Measurements from ENCODE around the gene KCNH4.

KCNH4 gene

DNA sequence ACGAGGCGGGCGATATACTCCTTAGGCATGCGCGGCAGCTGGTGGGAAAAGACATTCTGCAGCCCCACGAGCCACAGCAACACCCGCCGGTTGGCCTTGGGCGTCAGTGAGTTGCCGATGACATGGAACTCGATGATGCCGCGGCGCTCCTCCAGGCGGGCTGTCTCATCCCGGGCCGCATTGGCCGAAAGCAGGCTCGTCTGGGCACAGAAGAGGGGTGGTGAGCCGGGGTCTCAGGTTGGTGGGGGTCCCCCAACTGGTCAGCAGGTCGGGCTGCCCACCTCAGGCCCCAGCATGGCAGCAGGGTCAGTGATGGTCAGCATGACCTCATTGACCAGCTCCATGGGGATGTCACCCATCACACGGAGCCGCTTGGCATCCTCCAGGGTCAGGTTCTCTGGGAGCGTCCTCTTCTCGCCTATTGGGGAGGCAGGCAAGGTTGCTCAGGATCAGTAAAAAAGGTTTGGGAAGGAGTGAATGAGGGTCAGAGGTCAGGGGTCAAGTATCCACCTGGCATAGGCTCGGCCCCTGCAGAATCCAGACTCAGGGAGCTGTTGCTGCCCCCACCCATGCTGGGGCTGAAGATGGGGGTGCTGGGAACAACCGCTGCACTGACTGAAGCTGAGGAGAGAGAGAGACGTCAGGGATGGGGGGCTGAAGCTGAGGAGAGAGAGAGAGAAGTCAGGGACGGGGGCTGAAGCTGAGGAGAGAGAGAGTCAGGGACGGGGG lies 63.4 kb downstream of the KCNH4 start:
- DNase-seq (ENCODE audit: extremely low read depth, low read depth) = no peak
- TF ChIP-seq, protein P1, sequence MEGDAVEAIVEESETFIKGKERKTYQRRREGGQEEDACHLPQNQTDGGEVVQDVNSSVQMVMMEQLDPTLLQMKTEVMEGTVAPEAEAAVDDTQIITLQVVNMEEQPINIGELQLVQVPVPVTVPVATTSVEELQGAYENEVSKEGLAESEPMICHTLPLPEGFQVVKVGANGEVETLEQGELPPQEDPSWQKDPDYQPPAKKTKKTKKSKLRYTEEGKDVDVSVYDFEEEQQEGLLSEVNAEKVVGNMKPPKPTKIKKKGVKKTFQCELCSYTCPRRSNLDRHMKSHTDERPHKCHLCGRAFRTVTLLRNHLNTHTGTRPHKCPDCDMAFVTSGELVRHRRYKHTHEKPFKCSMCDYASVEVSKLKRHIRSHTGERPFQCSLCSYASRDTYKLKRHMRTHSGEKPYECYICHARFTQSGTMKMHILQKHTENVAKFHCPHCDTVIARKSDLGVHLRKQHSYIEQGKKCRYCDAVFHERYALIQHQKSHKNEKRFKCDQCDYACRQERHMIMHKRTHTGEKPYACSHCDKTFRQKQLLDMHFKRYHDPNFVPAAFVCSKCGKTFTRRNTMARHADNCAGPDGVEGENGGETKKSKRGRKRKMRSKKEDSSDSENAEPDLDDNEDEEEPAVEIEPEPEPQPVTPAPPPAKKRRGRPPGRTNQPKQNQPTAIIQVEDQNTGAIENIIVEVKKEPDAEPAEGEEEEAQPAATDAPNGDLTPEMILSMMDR (IDR thresholded peaks at IDR 0.05; ENCODE audit: low read depth, low read length, missing control alignments) = no peak
- H3K4me3 ChIP-seq (replicated peaks; ENCODE audit: low read depth, low read length) = no peak overlapping the region

DNA sequence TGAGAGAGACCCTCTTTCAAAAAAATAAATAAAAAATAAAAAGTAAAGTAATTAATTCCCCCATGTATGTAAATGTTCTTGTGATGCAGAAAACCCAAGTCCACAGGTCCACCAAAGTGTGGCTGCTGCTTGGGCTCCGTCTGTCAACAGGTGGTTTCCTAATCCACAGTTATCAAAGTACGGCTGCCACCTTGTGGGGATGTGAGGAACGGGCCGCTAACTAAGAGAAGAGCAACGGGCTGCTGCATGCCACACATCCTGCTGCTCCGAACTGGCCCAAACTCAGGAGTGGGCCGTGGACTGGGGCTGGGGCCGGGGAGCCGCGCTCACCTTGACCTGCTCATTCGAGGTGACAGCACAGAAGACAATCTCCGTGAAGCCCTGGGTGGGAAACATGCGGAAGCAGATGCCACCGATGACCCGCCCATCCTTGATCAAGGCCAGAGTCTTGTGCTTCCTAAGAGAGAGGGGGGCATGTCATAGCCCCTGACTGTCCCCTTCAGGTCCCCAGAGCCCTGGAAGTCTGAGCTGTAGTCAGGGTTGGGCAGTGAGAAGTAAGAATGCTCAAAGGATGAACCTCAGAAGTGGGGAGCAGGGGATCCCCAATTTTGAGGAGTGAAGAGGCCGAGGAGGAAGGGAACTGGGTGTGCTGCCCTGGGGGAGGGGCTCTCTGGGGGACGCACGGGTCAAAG lies 64.1 kb downstream of the KCNH4 start:
- TF ChIP-seq, protein P1 (IDR thresholded peaks at IDR 0.05; ENCODE audit: low read depth, low read length, missing control alignments) = peak; percentile 78
- DNase-seq (ENCODE audit: extremely low read depth, low read depth) = peak; percentile 45

DNA sequence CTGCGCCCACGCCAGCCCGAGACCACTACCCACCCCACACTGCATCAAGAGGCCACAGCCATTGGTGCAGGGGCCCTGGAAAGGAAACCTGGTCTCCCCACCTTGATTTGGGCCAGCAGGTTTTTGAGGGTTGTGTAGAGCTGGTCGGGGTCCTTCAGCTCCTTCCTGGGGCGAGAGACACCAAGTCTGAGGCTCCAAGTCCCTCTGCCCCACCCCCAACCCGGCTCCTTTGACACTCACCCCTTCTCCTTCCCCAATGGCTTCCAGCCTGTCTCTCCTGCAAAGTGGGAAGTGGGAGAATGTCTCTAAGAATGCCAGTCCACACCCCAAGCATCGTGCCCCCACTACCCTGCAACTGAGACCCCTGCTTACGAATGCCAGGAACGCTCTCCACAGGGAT lies 66.8 kb downstream of the KCNH4 start:
- no peak overlapping the region for H3K4me3 ChIP-seq (replicated peaks; ENCODE audit: low read depth, low read length)
- no peak for DNase-seq (ENCODE audit: extremely low read depth, low read depth)
- TF ChIP-seq, protein P1 (IDR thresholded peaks at IDR 0.05; ENCODE audit: low read depth, low read length, missing control alignments) = no peak

More for the DNA sequence above, 64.1 kb downstream of the KCNH4 start:
- H3K4me3 ChIP-seq (replicated peaks; ENCODE audit: low read depth, low read length) = no peak overlapping the region

DNA sequence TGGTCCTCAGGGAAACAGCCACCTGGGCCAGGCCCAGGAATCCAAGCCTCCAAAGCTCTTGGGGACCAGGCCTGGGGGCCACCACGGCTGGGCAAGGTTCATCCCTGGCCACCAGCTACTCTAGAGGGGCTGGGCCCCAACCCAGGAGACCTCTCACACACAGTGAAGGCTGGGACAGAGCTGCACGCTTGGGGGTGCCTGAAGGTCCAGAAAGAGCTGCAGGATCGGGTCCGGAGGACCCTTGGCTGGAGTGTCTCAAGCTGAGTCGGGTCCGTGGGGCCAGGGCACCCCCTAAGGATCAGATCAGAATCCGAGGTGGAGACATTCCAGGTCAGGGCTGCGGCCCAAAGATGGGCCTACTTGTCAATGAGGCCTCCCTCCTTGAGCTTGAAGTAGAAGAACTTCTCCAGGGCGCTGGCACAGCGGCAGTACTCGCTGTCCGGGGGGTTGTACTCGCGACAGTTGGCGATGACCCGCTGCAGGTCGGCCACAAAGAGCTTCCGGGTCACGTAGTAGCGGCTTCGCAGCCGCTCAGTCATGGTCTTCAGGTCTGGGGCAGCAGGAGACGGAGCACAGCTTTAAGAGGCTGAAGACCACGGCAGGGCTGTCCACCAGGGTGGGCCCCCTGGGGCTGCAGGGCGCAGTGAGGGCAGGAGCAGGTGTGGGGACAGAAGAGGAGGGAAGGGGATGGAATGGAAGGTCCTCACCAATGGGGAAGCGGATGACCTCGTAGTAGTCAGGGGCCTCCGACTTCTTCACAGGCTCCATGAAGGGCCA lies 67.5 kb downstream of the KCNH4 start:
- no peak for DNase-seq (ENCODE audit: extremely low read depth, low read depth)
- H3K4me3 ChIP-seq (replicated peaks; ENCODE audit: low read depth, low read length) = no peak overlapping the region
- TF ChIP-seq, protein P1 (IDR thresholded peaks at IDR 0.05; ENCODE audit: low read depth, low read length, missing control alignments) = no peak

DNA sequence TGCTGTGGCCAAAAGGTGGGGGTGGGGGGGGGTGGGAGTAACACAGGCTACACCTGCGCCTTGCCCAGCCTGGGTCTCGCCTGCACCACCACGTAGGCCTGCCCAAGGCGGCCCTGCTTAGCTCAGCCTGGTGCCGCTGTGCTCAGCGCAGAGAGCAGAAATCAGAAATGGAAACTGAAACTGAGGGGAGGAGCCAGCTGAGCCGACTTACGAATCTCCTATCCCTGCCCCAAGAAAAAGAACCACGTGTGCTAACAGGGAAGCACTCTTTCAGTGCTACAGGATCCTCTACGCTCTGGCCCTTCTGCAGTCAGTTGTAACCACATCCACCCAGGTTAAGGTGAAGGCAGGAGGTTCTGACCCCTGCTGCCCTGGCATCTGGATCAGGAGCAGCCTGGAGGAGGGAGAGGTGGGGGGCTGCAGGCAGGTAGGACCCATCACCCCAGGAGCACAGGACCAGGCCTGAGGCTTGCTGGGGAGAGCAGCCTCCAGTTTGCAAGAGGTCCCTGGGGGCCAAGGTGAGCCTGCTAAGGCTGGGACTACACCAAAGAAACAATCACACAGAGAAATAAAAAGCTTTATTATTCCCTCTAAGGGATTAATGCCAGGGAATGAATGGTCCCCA lies 68.3 kb downstream of the KCNH4 start, which contains the start of gene DHX58:
Gene DHX58 (minus strand): TSS at position 163 of the 625 bp plus-strand sequence. CDS start 822 bp downstream, outside the sequence.
- peak; percentile 66 for DNase-seq (ENCODE audit: extremely low read depth, low read depth)
- peak within 1 kb of the TSS; percentile 41 for H3K4me3 ChIP-seq (replicated peaks; ENCODE audit: low read depth, low read length)
- TF ChIP-seq, protein P1 (IDR thresholded peaks at IDR 0.05; ENCODE audit: low read depth, low read length, missing control alignments) = no peak

DNA sequence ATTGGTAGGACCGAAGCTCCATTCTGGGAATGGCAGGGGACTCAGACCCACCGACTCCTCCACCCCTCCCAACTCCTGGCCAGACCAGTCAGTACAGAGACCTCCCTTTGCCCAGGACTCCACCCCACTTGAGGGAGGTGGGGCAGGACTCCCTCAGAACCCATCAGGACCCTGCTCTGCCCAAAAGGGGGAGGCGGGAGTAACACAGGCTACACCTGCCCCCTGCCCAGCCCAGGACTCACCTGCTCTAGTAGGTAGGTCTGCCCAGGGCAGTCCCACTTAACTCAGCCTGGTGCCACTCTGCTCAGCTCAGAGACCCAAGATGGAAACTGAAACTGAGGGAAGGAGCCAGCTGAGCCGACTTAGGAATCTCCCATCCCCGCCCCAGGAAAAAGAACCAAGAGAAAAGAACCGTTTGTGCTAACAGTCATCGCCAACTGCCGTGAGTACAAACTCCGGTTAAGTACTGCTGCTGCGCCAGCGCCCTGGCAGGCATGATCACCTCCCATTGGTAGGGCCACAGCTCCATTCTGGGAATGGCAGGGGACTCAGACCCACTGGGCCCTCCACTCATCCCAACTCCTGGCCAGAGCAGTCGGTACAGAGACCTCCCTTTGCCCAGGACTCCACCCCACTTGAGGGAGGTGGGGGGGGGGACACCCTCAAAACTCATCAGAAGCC lies 68.9 kb downstream of the KCNH4 start:
- no peak for DNase-seq (ENCODE audit: extremely low read depth, low read depth)
- TF ChIP-seq, protein P1 (IDR thresholded peaks at IDR 0.05; ENCODE audit: low read depth, low read length, missing control alignments) = no peak
- H3K4me3 ChIP-seq (replicated peaks; ENCODE audit: low read depth, low read length) = peak overlapping the region; percentile 41

All from HFF-Myc (cell line).